Endothelial cell of umbilical vein (primary cell): ENCODE measurements around the gene ACHE. TPM values are rescaled to one million over a fixed set of nuclear protein-coding genes. Genes with fewer than 3 reads are reported as not detected.

Experiments used
- BruUV-seq: library from RNA; stranded (reverse); fragments of 400-500 nt; replicated peaks from 2 replicates; lab custom pipeline; 2021; lab: Mats Ljungman, UMichigan
- CTCF ChIA-PET: fragments of 300-600, 350-600 bp; sonication (Branson Sonifier 250); formaldehyde crosslinking; loops from one replicate; lab custom pipeline; 2021; ENCODE audit warnings: antibody characterized with exemption, inconsistent platforms; lab: Charles Lee
- POLR2A ChIA-PET: fragments of 300-600, 350-600 bp; sonication (Branson Sonifier 250); formaldehyde crosslinking; loops from one replicate; lab custom pipeline; 2021; ENCODE audit warnings: antibody characterized with exemption, inconsistent platforms; lab: Charles Lee
- DNase-seq: peaks from one replicate; pipeline ENCODE4 v3.0.0-alpha.2; 2011; ENCODE audit warnings: low read depth, low spot score
- FAIRE-seq: peaks from 2 replicates; lab custom pipeline; 2011; peaks lifted over from hg19 to GRCh38; lab: Jason Lieb, UNC
- H2AFZ ChIP-seq: 2 replicates; pipeline ENCODE4 v1.6.0; 2012; ENCODE audit warnings: low read depth, low read length, control low read depth, inconsistent platforms
- H3K27ac ChIP-seq: 2 replicates; pipeline ENCODE4 v1.5.1; 2011; ENCODE audit warnings: low read depth, mild to moderate bottlenecking, control low read depth, low read length, moderate library complexity; ENCODE audit not compliant: insufficient read depth
- H3K27me3 ChIP-seq, 2 experiments: 2 replicates each; pipeline versions ENCODE4 v1.6.0 to v1.6.1; 2011; ENCODE audit warnings: low read length in 2 of 2, mixed read lengths in 1 of 2; ENCODE audit not compliant: control insufficient read depth in 2 of 2, insufficient read depth in 2 of 2
- H3K36me3 ChIP-seq, 2 experiments: 2 replicates in 1 of 2; 3 replicates in 1 of 2; pipeline ENCODE4 v1.5.1; 2011; ENCODE audit warnings: low read length in 2 of 2, mild to moderate bottlenecking in 1 of 2, moderate library complexity in 1 of 2; ENCODE audit not compliant: control insufficient read depth in 2 of 2, insufficient read depth in 2 of 2; ENCODE audit errors: extremely low read depth in 1 of 2
- H3K4me1 ChIP-seq: 3 replicates; pipeline ENCODE4 v1.5.1; 2011; ENCODE audit warnings: mild to moderate bottlenecking, low read length; ENCODE audit not compliant: control insufficient read depth, insufficient read depth; ENCODE audit errors: extremely low read depth
- H3K4me2 ChIP-seq: 2 replicates; pipeline ENCODE4 v1.6.1; 2011; ENCODE audit warnings: low read length, control low read depth, mixed read lengths; ENCODE audit not compliant: insufficient read depth
- H3K4me3 ChIP-seq, 3 experiments: fragments of 200-600 bp in 1 of 3; sonication (generic), shearing (Covaris generic) in 1 of 3; replicated peaks in 1 of 3; 2 replicates each; pipeline ENCODE4 v1.5.1; 2011 to 2016; ENCODE audit warnings: control low read depth in 3 of 3, low read length in 3 of 3, mild to moderate bottlenecking in 2 of 3, inconsistent platforms in 1 of 3, low read depth in 1 of 3, moderate library complexity in 1 of 3; ENCODE audit not compliant: insufficient read depth in 1 of 3
- H3K79me2 ChIP-seq: 2 replicates; pipeline ENCODE4 v1.6.0; 2012; ENCODE audit warnings: low read length, inconsistent platforms; ENCODE audit not compliant: control insufficient read depth, insufficient read depth
- H3K9ac ChIP-seq: replicated peaks from 2 replicates; pipeline ENCODE3; 2011; ENCODE audit warnings: low read length, control low read depth; ENCODE audit not compliant: insufficient read depth; ENCODE audit errors: extremely low read depth
- H3K9me1 ChIP-seq: replicated peaks from 3 replicates; pipeline ENCODE4 v1.6.0; 2011; ENCODE audit warnings: mild to moderate bottlenecking, low read length; ENCODE audit not compliant: control insufficient read depth, insufficient read depth; ENCODE audit errors: extremely low read depth
- H3K9me3 ChIP-seq: replicated peaks from 2 replicates; pipeline ENCODE4 v1.5.1; 2012; ENCODE audit warnings: low read length, inconsistent platforms; ENCODE audit not compliant: control insufficient read depth, insufficient read depth
- H4K20me1 ChIP-seq: replicated peaks from 2 replicates; pipeline ENCODE3; 2011; ENCODE audit warnings: mild to moderate bottlenecking, low read length; ENCODE audit not compliant: control insufficient read depth, insufficient read depth; ENCODE audit errors: extremely low read depth
- EZH2 ChIP-seq: IDR thresholded peaks from 2 replicates; pipeline ENCODE4 v1.6.1; 2012; ENCODE audit warnings: borderline replicate concordance, low read depth, mild to moderate bottlenecking, moderate library complexity, low read length, inconsistent platforms; ENCODE audit not compliant: severe bottlenecking
- FOS ChIP-seq: IDR thresholded peaks from 2 replicates; pipeline ENCODE4 v1.6.1; 2011; ENCODE audit warnings: mild to moderate bottlenecking, low read length, moderate library complexity, borderline replicate concordance; ENCODE audit not compliant: insufficient read depth
- GATA2 ChIP-seq: IDR thresholded peaks from 2 replicates; pipeline ENCODE4 v1.7.0; 2011; ENCODE audit warnings: low read depth, mild to moderate bottlenecking, moderate library complexity, mixed read lengths, low read length; ENCODE audit not compliant: insufficient read length, insufficient read depth
- JUN ChIP-seq: IDR thresholded peaks from 2 replicates; pipeline ENCODE4 v1.6.1; 2011; ENCODE audit warnings: borderline replicate concordance, low read depth; ENCODE audit not compliant: insufficient read length, insufficient read depth
- MYC ChIP-seq: IDR thresholded peaks from one replicate; pipeline ENCODE4 v1.6.1; 2011; ENCODE audit warnings: mild to moderate bottlenecking, low read depth, low read length
- POLR2A ChIP-seq: IDR thresholded peaks from 2 replicates; pipeline ENCODE4 v1.6.1; 2012; ENCODE audit warnings: low read depth, mild to moderate bottlenecking, control low read depth, low read length
- POLR2AphosphoS5 ChIP-seq: IDR thresholded peaks from 2 replicates; pipeline ENCODE4 v1.6.1; 2012; ENCODE audit warnings: low read depth, mild to moderate bottlenecking, control low read depth, low read length, moderate library complexity; ENCODE audit not compliant: insufficient read depth
- dilution Hi-C: fragments of 300-500 bp; cut with MboI; formaldehyde crosslinking; loops from one replicate; pipeline ENCODE4 v1.15.0; 2019; ENCODE audit warnings: low sequenced_read_pairs; ENCODE audit not compliant: extremely low pct_ligation_motif_present
- intact Hi-C: fragments of 100-400 bp; cut with micrococcal nuclease; formaldehyde crosslinking; loops from one replicate; pipeline ENCODE4 v1.10.0; 2022
- polyA plus RNA-seq, 4 experiments: library from polyadenylated mRNA; depleted of rRNA in 3 of 4; stranded (reverse) in 3 of 4; unstranded in 1 of 4; fragments of >200 nt; gene quantifications; 2 replicates each; pipeline versions ENCODE4 v1.2.1 to v1.2.3, GENCODE V29; 2011 to 2012; ENCODE audit warnings: missing spikeins in 1 of 4
- total RNA-seq: library from RNA; stranded (reverse); gene quantifications from 2 replicates; pipeline ENCODE4 v1.2.3, GENCODE V29; 2021
- TF ChIP-seq, protein P1 (sequence below), 2 donors: IDR thresholded peaks; 1 replicate in 1 of 2; 2 replicates in 1 of 2; pipeline ENCODE4 v1.5.1; 2011; ENCODE audit warnings: low read length in 2 of 2, mild to moderate bottlenecking in 2 of 2, moderate library complexity in 2 of 2, control low read depth in 1 of 2, inconsistent platforms in 1 of 2, low read depth in 1 of 2; ENCODE audit not compliant: insufficient read depth in 1 of 2; ENCODE audit errors: extremely low read depth in 1 of 2
- TF ChIP-seq, protein P2 (sequence below): IDR thresholded peaks from 2 replicates; pipeline ENCODE4 v1.6.1; 2011; ENCODE audit not compliant: insufficient read depth, insufficient read length

The ACHE gene
- total and polyA plus RNA-seq, 2 donors (not counting 3 experiments of a cell fraction or from before 2014, with no cell fraction given): 0.18 to 0.28 TPM

DNA sequence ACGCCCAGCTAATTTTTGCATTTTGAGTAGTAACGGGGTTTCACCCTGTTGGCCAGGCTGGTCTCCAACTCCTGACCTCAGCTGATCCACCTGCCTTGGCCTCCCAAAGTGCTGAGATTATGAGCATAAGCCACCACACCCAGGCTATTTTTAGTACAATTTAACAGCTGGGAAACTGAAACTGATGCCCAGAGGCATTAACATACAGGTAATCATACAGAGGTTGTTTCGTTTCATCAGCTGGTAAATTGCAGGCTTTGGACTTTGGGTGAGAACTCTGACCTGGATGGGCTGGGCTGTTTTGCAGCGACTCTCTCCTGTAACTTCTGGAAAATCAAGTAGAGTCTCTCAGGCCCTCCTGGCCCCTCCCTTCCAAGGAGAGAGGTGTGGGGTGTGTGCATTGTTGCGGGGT lies 6.2 kb upstream of the ACHE start:
- Histone ChIP-seq H3K79me2 (no peaks in the 10 kb centered on the region), H3K4me2 (no peak overlapping the region), H3K27me3 (peaks cover 0 to 1% of the 10 kb centered on the region in 2 experiments), H3K9ac (no peak overlapping the region), H3K27ac (no peak overlapping the region), H3K9me3 (no peaks in the 10 kb centered on the region), H3K36me3 (no peaks in the 10 kb centered on the region), H4K20me1 (no peaks in the 10 kb centered on the region), H3K4me1 (no peaks in the 10 kb centered on the region), H2AFZ (no peak overlapping the region), H3K9me1 (no peaks in the 10 kb centered on the region), H3K4me3 (no peak overlapping the region)
- no TSS peak for BruUV-seq
- TF ChIP-seq MYC (no peak), JUN (no peak), EZH2 (no peak), POLR2A (no peak), GATA2 (no peak), POLR2AphosphoS5 (no peak), FOS (no peak)
- TF ChIP-seq, protein P1, sequence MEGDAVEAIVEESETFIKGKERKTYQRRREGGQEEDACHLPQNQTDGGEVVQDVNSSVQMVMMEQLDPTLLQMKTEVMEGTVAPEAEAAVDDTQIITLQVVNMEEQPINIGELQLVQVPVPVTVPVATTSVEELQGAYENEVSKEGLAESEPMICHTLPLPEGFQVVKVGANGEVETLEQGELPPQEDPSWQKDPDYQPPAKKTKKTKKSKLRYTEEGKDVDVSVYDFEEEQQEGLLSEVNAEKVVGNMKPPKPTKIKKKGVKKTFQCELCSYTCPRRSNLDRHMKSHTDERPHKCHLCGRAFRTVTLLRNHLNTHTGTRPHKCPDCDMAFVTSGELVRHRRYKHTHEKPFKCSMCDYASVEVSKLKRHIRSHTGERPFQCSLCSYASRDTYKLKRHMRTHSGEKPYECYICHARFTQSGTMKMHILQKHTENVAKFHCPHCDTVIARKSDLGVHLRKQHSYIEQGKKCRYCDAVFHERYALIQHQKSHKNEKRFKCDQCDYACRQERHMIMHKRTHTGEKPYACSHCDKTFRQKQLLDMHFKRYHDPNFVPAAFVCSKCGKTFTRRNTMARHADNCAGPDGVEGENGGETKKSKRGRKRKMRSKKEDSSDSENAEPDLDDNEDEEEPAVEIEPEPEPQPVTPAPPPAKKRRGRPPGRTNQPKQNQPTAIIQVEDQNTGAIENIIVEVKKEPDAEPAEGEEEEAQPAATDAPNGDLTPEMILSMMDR (IDR thresholded peaks at IDR 0.05; ENCODE audit: extremely low read depth in 1 of 2, insufficient read depth in 1 of 2, low read depth in 1 of 2, low read length in 2 of 2): no peak
- TF ChIP-seq, protein P2, sequence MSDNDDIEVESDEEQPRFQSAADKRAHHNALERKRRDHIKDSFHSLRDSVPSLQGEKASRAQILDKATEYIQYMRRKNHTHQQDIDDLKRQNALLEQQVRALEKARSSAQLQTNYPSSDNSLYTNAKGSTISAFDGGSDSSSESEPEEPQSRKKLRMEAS: no peak
- DNase-seq: no peak
- intact Hi-C loops (no loop called here), dilution Hi-C loops (no loop called here)
- FAIRE-seq: no peak
- POLR2A ChIA-PET: interaction anchor here (0.7 kb wide), 1 partner anchor 148 kb away, joined by 4 read pairs; no protein-coding TSS in a partner anchor
- CTCF ChIA-PET: interaction anchor here (1.1 to 5.7 kb wide), 2 partner anchors 157 to 176 kb away, joined by 4 to 21 read pairs; no protein-coding TSS in a partner anchor
